ENCODE results near the gene ADORA2A.

- TF ChIP-seq CTCF (IDR thresholded peaks at IDR 0.05) (no peak), POLR2A (IDR thresholded peaks at IDR 0.05) (no peak)
Observed at GRCh38 chr22:24391836-24392217, 35.6 kb upstream of the ADORA2A start.

All from ovary (tissue), 3 donors.